Hematopoietic multipotent progenitor cell treated with erythropoietin and hydrocortisone succinate and interleukin-3 and kit ligand, for 15 days (in vitro differentiated cells): ENCODE data around the gene CALM1.

Experiments used
- DNase-seq: peaks from one replicate; pipeline ENCODE4 v3.0.0-alpha.2; 2015; ENCODE audit warnings: low spot score

CALM1 gene

GRCh38 chr14:90443161-90444076 lies 46.6 kb downstream of the CALM1 start:
- no peak for DNase-seq

DNA sequence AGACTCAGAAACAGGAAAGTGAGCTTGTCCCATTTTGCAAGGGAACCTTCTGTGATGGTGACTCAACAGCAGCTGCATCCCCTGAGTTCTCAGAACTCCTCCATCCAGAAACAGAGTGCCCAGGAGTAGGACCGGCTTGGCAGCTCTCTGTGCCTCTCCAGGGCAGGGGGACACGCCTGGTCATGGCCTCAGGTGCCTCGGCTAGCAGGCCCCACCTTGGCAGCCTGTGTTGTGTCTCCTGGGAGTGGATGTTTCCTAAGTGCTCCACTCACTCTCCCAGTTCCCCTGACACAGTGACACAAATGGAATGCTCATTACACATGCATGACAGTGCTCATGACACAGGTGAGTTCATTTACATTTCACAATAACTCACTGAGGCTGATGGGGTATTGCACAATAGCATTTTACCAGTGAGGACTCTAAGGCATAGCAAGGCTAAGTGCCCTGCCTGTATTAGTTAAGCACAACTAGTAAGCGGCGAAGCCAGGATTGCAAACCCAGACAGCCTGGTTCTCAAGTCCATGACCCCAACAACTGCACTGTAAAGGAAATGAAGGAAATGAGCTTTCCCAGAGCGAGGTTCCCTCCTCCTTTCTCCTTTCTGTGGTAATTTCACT lies 47.4 kb downstream of the CALM1 start:
- DNase-seq, result no peak

DNA sequence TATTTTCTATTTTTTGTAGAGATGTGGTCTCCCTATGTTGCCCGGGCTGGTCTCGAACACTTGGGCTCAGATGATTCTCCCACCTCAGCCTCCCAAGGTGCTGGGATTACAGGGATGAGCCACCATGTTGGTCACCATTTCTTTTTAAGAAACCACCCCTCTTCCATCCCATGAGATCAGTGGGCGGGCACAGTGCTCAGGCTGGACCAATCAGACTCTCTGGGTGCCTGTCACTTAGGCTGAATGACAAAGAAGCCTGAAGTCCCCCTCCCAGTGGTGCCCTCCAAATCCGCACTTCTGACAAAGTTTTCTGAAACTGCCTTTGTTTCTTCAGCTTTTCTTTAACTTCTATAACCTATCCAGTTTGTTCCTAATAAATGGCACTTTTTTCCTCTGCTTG lies 48.2 kb downstream of the CALM1 start:
- DNase-seq, result no peak

DNA sequence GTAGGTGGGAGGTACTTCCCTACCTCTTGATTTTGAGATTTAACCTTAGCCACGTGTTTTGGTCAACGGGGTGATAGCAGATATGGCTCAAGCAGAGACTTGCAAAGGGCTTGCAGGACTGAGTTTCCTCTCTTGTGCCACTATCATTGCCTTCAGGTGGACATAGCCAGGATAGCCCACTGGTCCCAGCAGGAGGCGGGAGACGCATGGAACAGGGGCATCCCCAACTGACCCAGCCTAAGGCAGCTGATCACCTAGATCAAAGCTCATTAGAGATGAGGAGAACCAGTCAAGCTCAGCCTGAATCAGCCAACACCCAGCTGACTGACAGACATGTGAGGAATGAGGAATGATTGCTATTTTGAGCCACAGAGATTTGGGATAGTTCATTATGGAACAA lies 49.6 kb downstream of the CALM1 start:
- DNase-seq, result no peak

GRCh38 chr14:90447720-90448497 lies 51.1 kb downstream of the CALM1 start:
- DNase-seq, result no peak

DNA sequence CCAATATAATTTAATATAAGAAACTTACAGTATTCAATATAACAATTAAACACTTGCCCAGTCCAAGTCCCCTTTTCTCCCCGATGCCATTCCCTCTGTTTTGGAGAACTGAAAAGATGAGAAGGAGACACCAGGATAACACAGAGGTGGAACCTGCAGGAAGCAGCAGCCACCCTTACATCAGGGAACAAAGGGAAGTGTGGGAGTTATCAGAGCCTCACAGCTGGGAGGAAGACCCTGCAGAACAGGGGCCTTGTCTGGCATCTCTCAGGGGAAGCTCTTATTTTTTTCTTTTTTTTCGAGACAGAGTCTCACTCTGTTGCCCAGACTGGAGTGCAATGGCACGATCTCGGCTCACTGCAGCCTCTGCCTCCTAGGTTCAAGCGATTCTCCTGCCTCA lies 52.6 kb downstream of the CALM1 start:
- DNase-seq, result no peak

DNA sequence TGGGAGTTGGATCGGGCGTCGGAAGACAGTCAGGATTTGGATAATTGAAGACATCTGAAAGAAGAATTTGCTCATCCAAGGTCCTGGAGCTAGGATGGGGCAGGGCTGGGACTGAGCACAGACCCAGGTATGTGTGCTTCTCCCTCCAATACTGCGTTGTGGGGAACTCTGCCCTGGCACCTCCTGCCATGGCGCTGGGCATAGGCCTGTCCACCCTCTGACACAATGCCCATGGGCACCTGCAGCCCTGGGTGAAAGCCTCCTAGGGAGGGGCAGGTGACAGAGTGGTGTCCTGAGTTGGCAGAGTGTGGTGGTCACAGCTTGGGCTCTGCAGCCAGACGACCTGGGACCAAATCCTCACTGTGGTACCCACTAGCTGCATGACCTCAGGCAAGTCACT lies 53.3 kb downstream of the CALM1 start:
- no peak for DNase-seq

- DNase-seq, result no peak
Measured at GRCh38 chr14:90450667-90451066, 53.8 kb downstream of the CALM1 start.

DNA sequence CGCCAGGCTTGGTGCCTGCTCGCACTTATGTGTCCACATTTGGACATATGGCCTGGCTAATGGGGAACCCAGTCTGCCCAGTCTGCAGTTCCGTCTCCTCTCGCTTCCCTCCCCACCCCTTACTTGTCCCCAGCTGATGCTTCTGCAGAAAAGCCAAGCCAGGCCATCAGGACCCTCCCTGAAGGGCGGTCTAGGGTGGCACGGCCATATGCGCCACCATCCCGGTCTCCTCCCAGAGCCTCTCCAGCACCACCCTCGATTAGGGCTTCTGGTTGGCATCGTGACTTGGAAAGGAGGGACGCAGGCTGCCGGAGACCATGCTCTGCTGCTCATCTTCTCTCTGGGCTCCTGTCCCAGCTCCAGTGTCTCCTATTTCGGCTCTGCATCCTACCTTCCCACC lies 54.6 kb downstream of the CALM1 start:
- DNase-seq, result no peak

DNA sequence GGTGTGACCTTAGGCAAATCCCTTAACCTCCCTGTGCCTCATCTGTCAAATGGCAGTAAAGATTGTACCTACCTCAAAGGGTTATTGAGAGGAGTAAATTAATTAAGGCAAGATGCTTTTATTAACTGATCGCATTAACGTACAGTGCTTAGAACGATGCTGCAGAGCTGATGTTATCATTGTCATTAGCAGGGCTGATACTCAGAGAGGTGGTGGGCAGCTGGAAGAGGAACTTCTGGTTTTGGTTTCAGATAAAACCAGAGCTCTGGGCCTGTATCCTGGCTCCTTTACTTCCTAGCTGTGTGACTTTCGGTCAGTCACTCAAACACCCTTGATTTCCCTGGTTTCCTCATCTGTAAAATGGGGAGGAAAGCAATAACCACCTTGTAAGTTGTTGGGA lies 55.1 kb downstream of the CALM1 start:
- DNase-seq, result no peak

GRCh38 chr14:90452366-90452765 lies 55.5 kb downstream of the CALM1 start:
- no peak for DNase-seq

DNA sequence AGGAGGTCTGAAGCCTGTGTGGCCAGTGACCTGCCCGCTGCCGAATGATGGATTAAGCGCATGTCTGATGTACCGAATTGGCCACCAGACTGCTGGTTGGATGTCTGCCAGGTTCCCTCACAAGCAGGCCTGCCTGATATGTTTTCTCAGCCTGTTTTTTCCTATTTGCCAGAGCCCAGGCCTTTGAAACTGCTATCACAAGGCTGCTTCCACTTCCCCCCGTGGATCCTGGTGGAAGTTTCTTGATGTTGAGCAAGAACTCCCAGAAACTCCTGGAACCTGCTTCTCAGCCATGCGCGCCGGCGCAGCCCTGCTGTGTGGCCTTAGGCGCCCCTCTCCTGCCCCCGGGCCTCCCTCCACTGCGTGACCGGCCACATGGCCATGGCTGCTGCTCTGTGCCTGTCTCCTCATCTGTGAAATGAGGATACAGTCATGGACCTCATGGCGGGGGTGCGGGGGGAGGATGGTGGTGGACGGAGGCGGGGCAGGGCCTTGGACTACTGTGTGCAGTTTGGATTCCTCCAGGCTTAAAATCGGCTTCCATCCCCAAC lies 56.6 kb downstream of the CALM1 start:
- no peak for DNase-seq

GRCh38 chr14:90454041-90455000 lies 57.5 kb downstream of the CALM1 start:
- DNase-seq, result no peak

DNA sequence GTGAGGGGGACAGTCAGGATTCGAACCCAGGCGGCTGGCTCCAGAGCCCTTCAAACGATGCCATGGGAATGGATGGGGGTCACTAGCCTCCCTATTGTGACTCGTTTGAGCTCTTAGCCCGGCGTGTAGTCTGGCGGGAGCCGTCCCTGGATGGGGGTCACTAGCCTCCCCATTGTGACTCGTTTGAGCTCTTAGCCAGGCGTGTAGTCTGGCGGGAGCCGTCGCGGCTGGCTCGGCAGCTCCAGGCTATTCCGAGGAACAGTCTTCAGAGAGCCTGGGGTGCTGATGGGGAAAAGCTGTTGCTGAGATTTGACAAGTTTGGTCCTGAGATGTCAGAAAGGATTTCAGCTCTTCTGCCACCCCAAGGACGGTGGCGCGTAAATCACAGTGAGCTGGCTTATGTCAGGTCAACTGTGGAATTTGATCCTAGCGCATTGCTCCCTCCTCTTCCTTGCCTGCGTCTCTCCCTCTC lies 58.3 kb downstream of the CALM1 start:
- no peak for DNase-seq

DNA sequence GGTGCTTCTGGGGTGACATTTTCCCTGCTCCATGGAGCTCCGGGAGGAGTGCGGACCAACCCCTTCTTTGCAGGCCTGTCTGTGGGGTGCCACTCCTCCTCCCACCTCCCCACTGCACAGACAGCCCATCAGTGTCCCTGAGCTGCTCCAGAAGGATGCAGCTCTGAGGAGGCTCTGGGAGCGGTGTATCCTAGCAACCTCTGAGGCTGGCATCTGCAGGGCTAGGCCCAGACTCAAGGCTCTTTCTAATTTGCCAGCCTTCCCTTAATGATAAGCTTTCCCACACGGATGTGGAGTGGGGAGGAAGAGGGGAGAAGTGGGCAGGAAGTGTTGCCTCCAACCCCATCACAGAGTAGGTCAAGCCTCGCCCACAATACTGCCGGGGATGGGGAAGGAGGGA lies 59.7 kb downstream of the CALM1 start:
- DNase-seq, result no peak

- DNase-seq, result no peak
Measured at GRCh38 chr14:90457186-90457585, 60.4 kb downstream of the CALM1 start.
